Measurements from ENCODE around the gene SCUBE2.

DNA sequence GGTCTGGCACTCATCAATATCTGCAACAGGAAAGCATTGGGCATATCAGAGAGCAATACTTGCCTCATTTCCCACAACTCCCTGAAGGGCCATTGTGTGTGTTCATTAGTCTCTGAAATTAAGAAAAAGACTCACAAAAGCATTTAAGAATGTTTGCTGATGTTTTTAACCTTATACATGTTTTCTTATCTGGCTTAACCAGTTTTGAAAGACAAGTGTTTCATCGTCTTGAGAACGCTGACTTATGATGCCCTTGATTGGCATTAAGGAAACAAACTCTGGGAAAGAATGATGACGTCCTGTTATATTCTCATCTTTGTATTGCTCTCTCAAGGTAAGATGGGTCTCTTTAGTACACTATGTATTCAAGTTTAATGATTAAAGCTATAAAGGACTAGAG is 32.0 kb downstream of the SCUBE2 start:
- TF ChIP-seq CTCF (IDR thresholded peaks at IDR 0.05) (no peak), POLR2A (IDR thresholded peaks at IDR 0.05) (no peak)
